Trophoblast cell (in vitro differentiated cells and primary cell): ENCODE data around the gene KDM4F.

Experiments used
- DNase-seq, 2 donors: peaks; one replicate each; pipeline ENCODE4 v3.0.0-alpha.2; 2016
- H2AFZ ChIP-seq: 2 replicates; pipeline ENCODE4 v1.6.1; 2013; ENCODE audit warnings: low read length, moderate library complexity, mild to moderate bottlenecking; ENCODE audit not compliant: insufficient read depth, poor library complexity
- H2AK5ac ChIP-seq: 2 replicates; pipeline ENCODE4 v1.6.1; 2013; ENCODE audit warnings: mild to moderate bottlenecking, low read length
- H2BK120ac ChIP-seq: 2 replicates; pipeline ENCODE4 v1.6.1; 2013; ENCODE audit warnings: low read length, mild to moderate bottlenecking, moderate library complexity; ENCODE audit not compliant: insufficient read depth, poor library complexity
- H2BK12ac ChIP-seq: 2 replicates; pipeline ENCODE4 v1.6.1; 2013; ENCODE audit warnings: mild to moderate bottlenecking, low read length, moderate library complexity
- H2BK5ac ChIP-seq: 2 replicates; pipeline ENCODE4 v1.6.1; 2013; ENCODE audit warnings: low read length, low read depth, moderate library complexity, mild to moderate bottlenecking; ENCODE audit not compliant: poor library complexity
- H3K14ac ChIP-seq: 2 replicates; pipeline ENCODE4 v1.6.1; 2013; ENCODE audit warnings: mild to moderate bottlenecking, low read length
- H3K18ac ChIP-seq: 2 replicates; pipeline ENCODE4 v1.6.1; 2013; ENCODE audit warnings: mild to moderate bottlenecking, low read length
- H3K23ac ChIP-seq: 2 replicates; pipeline ENCODE4 v1.6.1; 2013; ENCODE audit warnings: low read length
- H3K27ac ChIP-seq: 2 replicates; pipeline ENCODE4 v1.5.1; 2013; ENCODE audit warnings: low read depth, mild to moderate bottlenecking, inconsistent platforms, low read length, moderate library complexity
- H3K27me3 ChIP-seq: 2 replicates; pipeline ENCODE4 v1.6.1; 2013; ENCODE audit warnings: inconsistent platforms, mild to moderate bottlenecking, low read length, moderate library complexity; ENCODE audit not compliant: insufficient read depth
- H3K36me3 ChIP-seq, 2 experiments: 1 replicate in 1 of 2; 2 replicates in 1 of 2; pipeline ENCODE4 v1.6.1; 2013; ENCODE audit warnings: low read length in 2 of 2, mild to moderate bottlenecking in 2 of 2, moderate library complexity in 1 of 2; ENCODE audit not compliant: insufficient read depth in 2 of 2, control insufficient read depth in 1 of 2
- H3K4ac ChIP-seq: 2 replicates; pipeline ENCODE4 v1.6.1; 2013; ENCODE audit warnings: low read depth, mild to moderate bottlenecking, low read length, moderate library complexity
- H3K4me1 ChIP-seq, 2 experiments: 1 replicate in 1 of 2; 2 replicates in 1 of 2; pipeline ENCODE4 v1.6.1; 2013; ENCODE audit warnings: low read length in 2 of 2, mild to moderate bottlenecking in 2 of 2, moderate library complexity in 1 of 2; ENCODE audit not compliant: insufficient read depth in 2 of 2, control insufficient read depth in 1 of 2
- H3K4me2 ChIP-seq: 2 replicates; pipeline ENCODE4 v1.6.1; 2013; ENCODE audit warnings: inconsistent platforms, mild to moderate bottlenecking, low read length, moderate library complexity
- H3K4me3 ChIP-seq: 2 replicates; pipeline ENCODE4 v1.5.1; 2013; ENCODE audit warnings: mild to moderate bottlenecking, low read depth, low read length, inconsistent platforms
- H3K79me1 ChIP-seq: one replicate; pipeline ENCODE4 v1.6.1; 2013; ENCODE audit warnings: low read length
- H3K79me2 ChIP-seq: 2 replicates; pipeline ENCODE4 v1.6.1; 2013; ENCODE audit warnings: low read length, mild to moderate bottlenecking; ENCODE audit not compliant: control insufficient read depth, insufficient read depth, poor library complexity
- H3K9ac ChIP-seq: 2 replicates; pipeline ENCODE4 v1.6.1; 2013; ENCODE audit warnings: mild to moderate bottlenecking, low read length
- H3K9me3 ChIP-seq: 2 replicates; pipeline ENCODE4 v1.6.1; 2013; ENCODE audit warnings: low read depth, mild to moderate bottlenecking, control low read depth, inconsistent platforms, low read length; ENCODE audit not compliant: insufficient read depth
- H4K12ac ChIP-seq: 2 replicates; pipeline ENCODE4 v1.6.1; 2013; ENCODE audit warnings: low read depth, mild to moderate bottlenecking, low read length, moderate library complexity
- H4K8ac ChIP-seq: 2 replicates; pipeline ENCODE4 v1.6.1; 2013; ENCODE audit warnings: low read depth, mild to moderate bottlenecking, low read length, moderate library complexity
- H4K91ac ChIP-seq: one replicate; pipeline ENCODE4 v1.6.1; 2013; ENCODE audit warnings: low read depth, mild to moderate bottlenecking, low read length, moderate library complexity
- WGBS: extraction: QIAGEN DNeasy Blood & Tissue Kit; methylation state at CpG from one replicate; pipeline ENCODE4 v1.1.7; 2013; ENCODE audit warnings: missing lambda C conversion rate; ENCODE audit not compliant: insufficient read length, insufficient coverage; ENCODE audit errors: extremely low coverage; 5-methylcytosine and 5-hydroxymethylcytosine counted together

KDM4F gene

GRCh38 chr11:95098826-95099225, 49.6 kb downstream of the KDM4F start:
- Histone ChIP-seq H2BK12ac (no peak overlapping the region), H3K4me2 (no peak overlapping the region), H2BK120ac (no peak overlapping the region), H3K14ac (no peak overlapping the region), H3K27me3 (no peaks in the 10 kb centered on the region), H4K8ac (no peak overlapping the region), H3K9me3 (no peaks in the 10 kb centered on the region), H3K4me3 (no peak overlapping the region), H4K91ac (no peak overlapping the region), H3K36me3 (no peaks in the 10 kb centered on the region), H4K12ac (no peak overlapping the region), H3K9ac (no peak overlapping the region), H2AFZ (no peak overlapping the region), H3K79me1 (no peaks in the 10 kb centered on the region), H3K27ac (no peak overlapping the region), H3K4ac (no peak overlapping the region), H2BK5ac (no peak overlapping the region), H3K4me1 (peaks cover 2 to 6% of the 10 kb centered on the region in 2 experiments), H3K79me2 (no peaks in the 10 kb centered on the region), H3K18ac (no peak overlapping the region), H2AK5ac (no peak overlapping the region), H3K23ac (no peak overlapping the region)
- no CpG with 5 or more reads among the region's 3 CpGs for WGBS
- DNase-seq: no peak

- Histone ChIP-seq H3K79me1 (no peaks in the 10 kb centered on the region), H2BK120ac (no peak overlapping the region), H3K9ac (no peak overlapping the region), H3K4ac (no peak overlapping the region), H3K18ac (no peak overlapping the region), H3K4me1 (peaks cover 2 to 6% of the 10 kb centered on the region in 2 experiments), H4K12ac (no peak overlapping the region), H2AFZ (no peak overlapping the region), H2AK5ac (no peak overlapping the region), H3K23ac (no peak overlapping the region), H2BK5ac (no peak overlapping the region), H2BK12ac (no peak overlapping the region), H4K91ac (no peak overlapping the region), H3K4me2 (no peak overlapping the region), H3K9me3 (no peaks in the 10 kb centered on the region), H4K8ac (no peak overlapping the region), H3K4me3 (no peak overlapping the region), H3K79me2 (no peaks in the 10 kb centered on the region), H3K27ac (no peak overlapping the region), H3K36me3 (no peaks in the 10 kb centered on the region), H3K27me3 (no peaks in the 10 kb centered on the region), H3K14ac (no peak overlapping the region)
- DNase-seq: no peak
- WGBS: no CpG with 5 or more reads among the region's 4 CpGs
Observed at GRCh38 chr11:95100191-95100648, 51.0 kb downstream of the KDM4F start.
